Endothelial cell (in vitro differentiated cells): ENCODE data around the gene LPIN1. TPM values are rescaled to one million over a fixed set of nuclear protein-coding genes. Genes with fewer than 3 reads are reported as not detected.

Experiments
- DNase-seq: peaks from one replicate; pipeline ENCODE4 v3.0.0; 2021; ENCODE audit warnings: low spot score
- H3K27ac Mint-ChIP-seq: one replicate; pipeline ENCODE4 v1.8.0; 2021; ENCODE audit warnings: mixed read lengths, inconsistent platforms; ENCODE audit not compliant: unreplicated experiment
- H3K27me3 Mint-ChIP-seq: one replicate; pipeline ENCODE4 v1.8.0; 2021; ENCODE audit warnings: mild to moderate bottlenecking, moderate library complexity, mixed read lengths, inconsistent platforms; ENCODE audit not compliant: unreplicated experiment
- H3K36me3 Mint-ChIP-seq: one replicate; pipeline ENCODE4 v1.8.0; 2021; ENCODE audit warnings: mild to moderate bottlenecking, low read depth, mixed read lengths, inconsistent platforms; ENCODE audit not compliant: unreplicated experiment
- H3K4me1 Mint-ChIP-seq: one replicate; pipeline ENCODE4 v1.8.0; 2021; ENCODE audit warnings: mild to moderate bottlenecking, mixed read lengths, inconsistent platforms; ENCODE audit not compliant: unreplicated experiment
- H3K4me3 Mint-ChIP-seq: one replicate; pipeline ENCODE4 v1.8.0; 2021; ENCODE audit warnings: mild to moderate bottlenecking, mixed read lengths, inconsistent platforms; ENCODE audit not compliant: unreplicated experiment
- H3K9me3 Mint-ChIP-seq: one replicate; pipeline ENCODE4 v1.8.0; 2021; ENCODE audit warnings: mixed read lengths, inconsistent platforms; ENCODE audit not compliant: unreplicated experiment
- CTCF ChIP-seq: fragments of 200-600 bp; sonication (generic); IDR thresholded peaks from one replicate; pipeline ENCODE4 v1.5.0; 2021; ENCODE audit warnings: antibody characterized with exemption; ENCODE audit not compliant: unreplicated experiment
- total RNA-seq: library from RNA; stranded (reverse); fragmentation: NEBNext Ultra II Directional; extraction: Animal tissue kit (Norgen Biotek cat#: 25700); gene quantifications from one replicate; pipeline ENCODE4 v1.2.1, GENCODE V29; 2021; ENCODE audit not compliant: unreplicated experiment

The LPIN1 gene
- total RNA-seq, 1 donor from 2014 or later = 16.4 TPM

GRCh38 chr2:11771971-11772615 lies 25.7 kb downstream of the LPIN1 start:
- no peak for TF ChIP-seq CTCF
- no peak overlapping the region for H3K4me3 Mint-ChIP-seq
- peaks cover 4% of the 10 kb centered on the region for H3K4me1 Mint-ChIP-seq
- H3K27ac Mint-ChIP-seq = no peak overlapping the region
- no peak for DNase-seq
- H3K36me3 Mint-ChIP-seq = peaks cover 27% of the 10 kb centered on the region
- no peaks in the 10 kb centered on the region for H3K9me3 Mint-ChIP-seq
- peaks cover 2% of the 10 kb centered on the region for H3K27me3 Mint-ChIP-seq

- Mint-ChIP-seq H3K4me1 (peaks cover 8% of the 10 kb centered on the region), H3K4me3 (no peak overlapping the region), H3K9me3 (no peaks in the 10 kb centered on the region), H3K36me3 (peaks cover 21% of the 10 kb centered on the region), H3K27me3 (peaks cover 2% of the 10 kb centered on the region), H3K27ac (no peak overlapping the region)
- DNase-seq = no peak
- TF ChIP-seq CTCF = no peak
Measured at GRCh38 chr2:11773111-11773510, 26.7 kb downstream of the LPIN1 start.

GRCh38 chr2:11773747-11774525 lies 27.5 kb downstream of the LPIN1 start:
- peaks cover 16% of the 10 kb centered on the region for H3K4me1 Mint-ChIP-seq
- no peaks in the 10 kb centered on the region for H3K9me3 Mint-ChIP-seq
- H3K4me3 Mint-ChIP-seq = no peak overlapping the region
- peaks cover 2% of the 10 kb centered on the region for H3K27me3 Mint-ChIP-seq
- H3K27ac Mint-ChIP-seq = no peak overlapping the region
- DNase-seq = no peak
- no peak for TF ChIP-seq CTCF
- peaks cover 21% of the 10 kb centered on the region for H3K36me3 Mint-ChIP-seq

- no peak for TF ChIP-seq CTCF
- H3K4me1 Mint-ChIP-seq = peaks cover 16% of the 10 kb centered on the region
- peaks cover 4% of the 10 kb centered on the region for H3K27me3 Mint-ChIP-seq
- no peak for DNase-seq
- no peak overlapping the region for H3K4me3 Mint-ChIP-seq
- no peak overlapping the region for H3K27ac Mint-ChIP-seq
- peaks cover 19% of the 10 kb centered on the region for H3K36me3 Mint-ChIP-seq
- no peaks in the 10 kb centered on the region for H3K9me3 Mint-ChIP-seq
Measured at GRCh38 chr2:11774600-11774999, 28.2 kb downstream of the LPIN1 start.

- DNase-seq = no peak
- no peak for TF ChIP-seq CTCF
- Mint-ChIP-seq H3K9me3 (no peaks in the 10 kb centered on the region), H3K4me1 (peaks cover 16% of the 10 kb centered on the region), H3K27me3 (peaks cover 3% of the 10 kb centered on the region), H3K27ac (no peak overlapping the region), H3K36me3 (peaks cover 18% of the 10 kb centered on the region), H3K4me3 (no peak overlapping the region)
Measured at GRCh38 chr2:11775384-11775783, 29.0 kb downstream of the LPIN1 start.
